Activated gamma-delta T cell treated with Interleukin-2 at 50 U/mL for 16 hours (primary cell): ENCODE data around the gene SMAD6.

ENCODE experiments used
- DNase-seq: peaks from one replicate; pipeline ENCODE4 v3.0.0-alpha.2; 2020

The SMAD6 gene

GRCh38 chr15:66829551-66830121 is 127.6 kb downstream of the SMAD6 start:
- DNase-seq, result no peak

- DNase-seq, result no peak
Measured at GRCh38 chr15:66830358-66830757, 128.3 kb downstream of the SMAD6 start.

DNA sequence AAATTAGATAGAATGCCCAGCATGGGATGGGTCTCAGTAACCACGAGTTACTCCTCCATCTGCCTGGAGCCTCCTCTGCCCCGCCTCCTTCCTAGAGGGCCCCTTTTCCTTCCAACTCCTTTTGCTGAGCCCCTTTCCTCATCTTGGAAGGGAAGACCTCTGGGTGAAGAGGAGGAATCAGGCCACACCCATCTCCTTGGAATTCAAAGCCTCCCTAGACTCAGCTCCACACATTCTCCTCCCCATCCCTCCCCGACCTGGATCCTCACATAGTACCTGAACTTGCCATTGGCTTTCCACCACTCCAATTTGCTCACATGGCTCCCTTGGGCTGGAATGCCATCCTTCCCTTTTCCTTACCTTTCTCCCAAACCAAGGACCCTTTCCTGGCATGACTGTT is 128.8 kb downstream of the SMAD6 start:
- no peak for DNase-seq

DNA sequence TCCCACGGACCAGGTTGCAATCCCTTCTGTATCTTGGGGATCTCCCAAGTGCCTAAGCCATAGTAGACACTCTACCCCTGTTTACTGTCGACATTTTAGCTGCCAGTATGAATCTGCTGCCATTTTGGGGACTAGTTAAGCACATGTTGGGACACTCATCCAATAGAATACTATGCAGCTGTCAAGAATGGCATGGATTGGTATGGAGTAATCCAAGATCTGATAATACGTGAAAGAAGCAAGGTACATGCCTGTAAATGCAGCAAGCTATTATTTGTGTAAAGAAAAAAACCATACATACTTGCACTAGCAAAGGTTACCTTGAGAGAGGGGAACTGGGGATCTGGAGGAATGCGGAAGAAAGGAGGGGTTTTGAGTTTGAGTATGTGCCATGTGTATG is 129.3 kb downstream of the SMAD6 start:
- no peak for DNase-seq

GRCh38 chr15:66831801-66832390 is 129.9 kb downstream of the SMAD6 start:
- no peak for DNase-seq
